T-helper 22 cell (primary cell): Measurements from ENCODE around the gene MCM5.
"Not testable (repeated sequence)": the region's sequence is repeated elsewhere in the genome, so short reads cannot be mapped to it uniquely, and the experiment has no call there.

Experiments
- DNase-seq: peaks from one replicate; pipeline ENCODE4 v3.0.0-alpha.2; 2020; ENCODE audit warnings: low read depth

The MCM5 gene

DNA sequence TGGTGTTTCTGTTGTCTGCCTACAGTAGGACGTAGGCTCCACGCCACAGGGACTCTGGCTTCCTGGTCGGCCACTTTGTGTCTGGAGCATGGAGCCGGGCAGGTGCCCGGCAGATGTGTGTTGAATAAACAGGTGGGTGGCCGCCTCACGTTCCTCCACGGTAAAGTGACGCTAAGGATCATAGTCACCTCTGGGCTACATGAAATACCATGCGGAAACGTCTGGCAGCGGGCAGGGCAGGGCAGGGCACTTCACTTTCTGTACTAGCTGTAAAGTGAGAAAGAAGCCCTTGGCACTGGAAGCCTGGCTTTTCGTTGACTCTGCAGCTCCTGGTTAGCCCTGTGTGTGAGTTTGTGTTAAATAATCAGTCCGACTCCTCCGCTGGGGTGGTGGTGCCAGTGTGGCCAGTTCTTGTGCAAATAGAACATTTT is 52.4 kb downstream of the MCM5 start:
- no peak for DNase-seq

DNA sequence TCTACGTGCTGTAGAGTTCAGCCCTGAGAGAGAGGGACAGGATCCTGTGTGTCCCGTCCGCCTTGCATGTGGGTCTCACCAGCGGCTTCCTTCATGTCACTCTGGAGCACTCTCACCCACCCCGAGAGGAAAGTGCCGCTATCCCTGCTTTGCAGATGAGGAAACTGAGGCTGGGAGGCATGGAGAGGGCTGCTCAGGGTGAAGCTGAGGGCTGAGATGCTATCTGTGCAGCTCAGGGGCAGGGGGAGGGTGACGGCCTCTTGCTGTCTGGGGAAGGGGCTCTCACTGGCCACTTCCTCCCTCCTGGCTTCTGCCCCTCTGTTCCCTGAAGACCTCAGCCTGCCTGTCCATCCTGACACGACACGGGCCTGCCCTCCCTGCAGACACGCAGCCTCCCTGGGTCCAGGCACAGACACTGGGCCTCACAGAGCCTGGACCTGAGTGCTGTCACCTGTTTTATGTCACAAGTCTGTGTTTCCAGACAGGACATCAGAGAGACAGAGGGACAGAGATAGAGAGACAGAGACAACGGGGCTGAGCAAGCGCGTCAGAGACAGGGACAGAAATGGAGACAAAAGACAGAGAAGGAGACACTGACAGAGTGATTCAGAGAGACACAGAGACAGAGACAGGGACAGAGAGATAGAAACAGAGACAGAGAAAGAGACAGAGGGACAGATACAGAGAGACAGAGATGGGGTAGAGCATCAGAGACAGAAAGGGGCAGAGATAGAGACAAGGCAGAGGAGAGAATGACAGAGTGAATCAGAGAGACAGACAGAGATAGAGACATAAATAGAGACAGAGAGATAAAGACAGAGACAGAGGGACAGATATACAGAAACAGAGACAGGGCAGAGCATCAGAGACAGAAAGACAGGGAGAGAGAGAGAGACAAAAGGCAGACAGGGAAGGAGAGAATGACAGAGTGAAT is 53.1 kb downstream of the MCM5 start:
- no peak for DNase-seq

DNA sequence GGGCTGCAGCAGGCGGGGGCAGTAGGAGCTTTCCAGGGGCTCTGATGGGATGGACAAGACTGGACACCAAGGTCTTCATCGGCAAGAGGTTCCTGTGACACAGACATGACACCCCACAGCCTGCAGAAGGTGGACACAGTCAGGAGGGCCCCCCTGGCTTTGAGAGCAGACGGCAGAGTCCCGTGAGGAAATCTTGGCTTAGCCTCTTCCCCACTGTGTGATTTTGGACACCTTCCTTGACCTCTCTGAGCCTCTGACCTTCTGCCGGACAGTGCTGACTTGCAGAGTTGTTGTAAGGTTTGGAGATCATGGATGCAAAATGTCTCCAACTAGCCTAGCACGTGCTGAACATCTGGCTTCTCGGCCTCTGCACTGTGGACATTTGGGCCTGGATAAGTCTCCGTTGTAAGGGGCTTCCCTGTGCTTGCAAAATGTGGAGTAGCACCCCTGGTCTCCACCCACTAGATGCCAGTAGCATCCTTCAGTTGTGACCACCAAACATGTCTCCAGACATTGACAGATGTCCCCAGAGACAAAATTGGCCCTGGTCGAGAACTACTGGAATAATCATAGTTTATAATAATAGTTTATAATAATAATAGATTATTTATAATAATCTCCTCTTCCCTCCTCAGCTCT is 54.6 kb downstream of the MCM5 start:
- no peak for DNase-seq

DNA sequence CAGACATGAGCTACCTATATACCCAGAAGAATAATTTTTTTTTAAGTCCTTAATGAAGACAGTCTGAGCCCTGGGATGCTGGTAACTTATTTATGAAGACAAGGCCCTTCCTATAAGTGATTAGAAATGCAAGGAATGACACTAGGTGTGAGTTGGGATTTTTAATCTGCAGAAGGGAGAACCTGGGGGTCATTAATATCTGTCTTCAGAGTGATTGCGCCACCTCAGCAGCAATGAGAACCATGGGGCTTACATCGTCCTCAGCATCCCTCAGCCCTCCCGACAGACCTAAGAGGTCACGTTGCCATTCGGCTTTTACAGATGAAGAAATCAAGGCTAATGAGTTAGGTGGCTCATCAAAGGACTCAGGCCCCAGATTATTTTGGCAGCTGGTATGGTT is 55.6 kb downstream of the MCM5 start:
- no peak for DNase-seq

DNA sequence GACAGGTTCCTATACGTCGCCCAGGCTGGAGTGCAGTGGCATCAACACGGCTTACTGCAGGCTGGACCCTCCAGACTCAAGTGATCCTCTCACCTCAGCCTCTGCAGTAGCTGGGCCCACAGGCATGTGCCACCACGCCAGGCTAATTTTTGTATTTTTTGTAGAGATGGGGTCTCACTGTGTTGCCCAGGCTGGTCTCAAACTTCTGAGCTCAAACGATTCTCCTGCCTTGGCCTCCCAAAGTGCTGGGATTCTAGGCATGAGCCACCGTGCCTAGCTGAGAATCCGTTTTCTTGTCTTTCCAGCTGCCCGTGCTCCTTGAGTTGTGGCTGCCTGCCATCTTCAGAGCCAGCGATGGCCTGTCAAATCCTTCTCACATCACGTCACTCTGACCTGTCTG is 56.8 kb downstream of the MCM5 start:
- DNase-seq: no peak

DNA sequence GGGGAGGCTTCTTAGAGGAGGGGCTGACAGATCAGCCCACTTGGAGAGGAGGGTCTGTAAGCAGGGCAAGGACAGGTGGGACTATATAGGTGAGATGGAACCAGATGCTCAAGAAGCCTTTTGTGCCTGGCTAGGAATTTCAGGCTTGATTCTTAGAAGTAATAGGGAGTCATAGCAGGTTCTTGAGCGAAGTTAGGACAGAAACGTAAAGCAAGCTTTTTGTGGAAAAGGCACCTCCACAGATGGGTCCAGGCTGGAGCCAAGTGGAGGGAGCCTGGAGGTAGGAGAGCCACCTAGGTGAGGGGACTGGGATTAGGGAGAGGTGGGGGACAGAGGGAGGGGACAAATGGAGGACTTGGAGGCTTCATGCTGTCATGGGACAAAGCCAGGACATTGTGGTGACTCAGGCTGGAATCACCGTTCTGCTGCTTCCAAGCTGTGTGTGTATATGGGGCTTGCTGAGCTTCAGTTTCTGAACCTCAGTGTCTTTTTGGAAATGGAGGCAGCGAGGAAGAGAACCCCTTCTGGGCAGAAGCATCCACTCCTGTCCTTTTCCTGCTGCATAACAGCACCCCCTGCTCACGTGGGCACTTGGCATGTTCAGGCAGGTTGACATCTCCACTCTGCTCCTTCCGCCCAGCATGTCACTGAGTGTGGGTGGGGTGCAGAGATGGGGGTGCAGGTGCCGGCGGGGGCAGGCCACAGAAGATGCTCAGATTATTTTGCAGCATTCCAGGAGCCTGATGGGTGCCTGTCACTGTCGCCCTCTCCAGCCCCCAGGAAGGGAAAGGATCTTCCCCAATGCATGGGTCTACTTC is 58.0 kb downstream of the MCM5 start:
- DNase-seq: no peak

DNA sequence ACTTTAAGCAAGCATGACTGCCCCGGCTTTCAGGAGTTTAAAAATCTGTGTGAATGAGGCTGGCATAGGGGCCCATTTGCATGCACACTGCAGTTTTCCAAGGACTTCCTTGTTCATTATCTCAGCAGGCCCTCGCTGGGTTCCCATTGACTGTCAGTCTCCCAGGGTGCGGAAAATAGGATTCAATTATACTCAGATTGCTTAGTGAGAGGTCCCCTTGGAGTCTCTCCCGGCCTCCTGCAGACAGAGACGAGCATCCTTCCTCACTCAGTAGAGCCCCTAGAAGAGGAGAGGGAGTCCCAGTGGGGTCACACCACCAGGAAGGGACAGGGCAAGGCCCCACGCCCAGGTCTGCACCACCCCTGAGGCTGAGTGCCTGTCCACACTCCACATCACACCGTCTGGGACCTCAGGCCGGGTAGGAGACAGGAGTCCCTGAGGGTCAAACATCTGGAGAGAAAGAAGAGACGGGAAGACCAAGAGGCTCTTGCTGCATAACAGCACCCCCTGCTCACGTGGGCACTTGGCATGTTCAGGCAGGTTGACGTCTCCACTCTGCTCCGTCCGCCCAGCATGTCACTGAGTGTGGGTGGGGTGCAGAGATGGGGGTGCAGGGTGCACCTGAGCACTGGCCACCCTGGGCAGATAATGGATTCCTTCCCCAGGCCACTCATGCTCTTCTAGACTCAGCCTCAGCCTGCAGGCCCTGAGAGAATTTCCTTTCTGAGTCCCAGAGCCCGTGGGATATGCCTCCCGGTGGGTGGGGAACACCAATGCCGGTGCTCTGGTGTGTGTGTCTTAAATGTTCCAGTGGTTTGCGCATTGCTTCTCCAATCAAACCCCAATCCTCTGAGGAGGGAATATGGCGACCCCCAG is 58.8 kb downstream of the MCM5 start:
- DNase-seq: no peak

DNA sequence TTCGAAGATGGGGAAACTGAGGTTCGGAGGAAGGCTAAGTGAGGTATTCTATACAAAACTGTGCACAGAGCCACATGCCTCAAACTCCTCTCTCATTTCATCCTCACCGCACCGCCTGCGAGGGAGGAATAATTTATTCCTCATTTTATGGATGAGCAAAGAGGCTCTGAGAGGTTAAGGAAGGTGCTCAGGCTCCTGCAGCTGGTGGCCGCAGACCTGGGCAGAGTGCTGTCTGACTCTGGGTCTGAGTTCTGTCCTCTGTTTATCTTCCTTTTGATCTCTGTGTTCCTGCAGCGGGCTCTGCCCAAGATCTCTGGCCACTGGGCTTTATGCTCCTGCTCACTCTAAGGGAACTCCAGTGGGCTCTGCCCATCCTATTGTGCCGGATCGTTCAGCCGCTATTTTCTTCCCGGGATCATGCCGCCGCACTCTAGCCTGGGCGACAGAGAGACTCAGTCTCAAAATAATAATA is 59.5 kb downstream of the MCM5 start:
- no peak for DNase-seq

DNA sequence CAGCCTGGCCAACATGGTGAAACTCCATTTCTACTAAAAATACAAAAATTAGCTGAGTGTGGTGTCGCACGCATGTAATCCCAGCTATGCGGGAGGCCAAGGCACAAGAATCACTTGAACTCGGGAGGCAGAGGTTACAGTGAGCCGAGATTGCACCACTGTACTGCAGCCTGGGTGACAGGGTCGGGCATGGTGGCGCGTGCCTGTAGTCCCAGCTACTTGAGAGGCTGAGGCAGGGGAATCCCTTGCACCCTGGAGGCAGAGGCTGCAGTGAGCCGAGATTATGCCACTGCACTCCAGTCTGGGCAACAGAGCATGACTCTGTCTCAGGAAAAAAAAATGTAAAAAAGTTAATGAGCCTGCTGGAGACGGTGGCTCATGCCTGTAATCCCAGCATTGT is 60.0 kb downstream of the MCM5 start:
- not testable (repeated sequence) for DNase-seq

DNA sequence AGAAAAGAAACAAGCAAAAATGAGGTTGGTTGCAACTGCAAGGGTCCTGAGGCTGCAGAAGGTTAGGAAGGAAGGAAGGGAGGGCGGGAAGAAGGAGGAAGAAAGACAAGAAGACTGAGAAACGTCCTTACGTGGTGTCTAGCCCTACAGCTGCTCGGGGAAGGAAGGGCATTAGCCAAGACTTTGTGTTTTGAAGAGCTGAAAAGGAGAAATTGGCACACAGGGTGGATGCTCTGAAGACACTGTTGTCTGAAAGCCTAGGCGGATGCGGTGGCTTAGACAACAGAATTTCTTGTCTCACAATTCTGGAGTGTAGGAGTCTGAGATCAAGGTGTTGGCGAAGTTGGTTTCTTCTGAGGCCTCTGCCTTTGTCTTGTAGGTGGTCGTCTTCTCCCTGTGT is 60.7 kb downstream of the MCM5 start:
- DNase-seq: no peak

DNA sequence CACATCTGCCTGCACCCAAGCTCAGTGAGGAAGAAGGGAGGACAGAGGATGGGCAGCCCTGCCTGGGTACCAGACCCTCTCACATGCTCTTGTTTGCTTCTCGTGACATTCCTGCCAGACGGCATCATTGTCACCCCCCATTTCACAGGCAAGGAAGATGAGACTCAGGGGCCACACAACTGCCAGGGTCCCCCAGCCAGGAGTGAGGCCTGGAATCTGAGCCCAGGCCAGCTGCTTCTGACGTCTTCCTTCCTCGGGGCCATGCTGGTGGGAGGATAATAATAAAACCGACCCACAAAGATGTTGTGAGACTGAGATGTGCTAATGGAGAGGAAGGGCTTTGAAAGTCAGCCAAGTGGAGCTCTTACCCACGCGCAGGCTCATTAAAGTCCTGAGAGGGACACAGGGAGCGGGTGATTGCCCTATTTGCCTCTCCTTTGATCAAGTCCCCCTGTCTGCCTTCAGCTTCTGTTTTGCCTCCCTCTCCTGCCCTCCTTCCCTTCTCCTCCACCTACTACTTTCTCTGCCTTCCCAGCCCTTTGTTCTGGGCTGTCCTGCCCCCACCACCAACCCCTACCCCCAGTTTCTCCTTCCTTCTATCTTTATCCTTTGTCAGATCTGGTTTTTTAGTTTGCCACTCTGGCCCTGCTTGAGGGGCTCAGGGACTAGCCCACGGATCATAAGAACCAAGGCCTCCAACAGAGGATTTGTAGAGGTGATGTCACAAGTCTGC is 62.7 kb downstream of the MCM5 start:
- no peak for DNase-seq

DNA sequence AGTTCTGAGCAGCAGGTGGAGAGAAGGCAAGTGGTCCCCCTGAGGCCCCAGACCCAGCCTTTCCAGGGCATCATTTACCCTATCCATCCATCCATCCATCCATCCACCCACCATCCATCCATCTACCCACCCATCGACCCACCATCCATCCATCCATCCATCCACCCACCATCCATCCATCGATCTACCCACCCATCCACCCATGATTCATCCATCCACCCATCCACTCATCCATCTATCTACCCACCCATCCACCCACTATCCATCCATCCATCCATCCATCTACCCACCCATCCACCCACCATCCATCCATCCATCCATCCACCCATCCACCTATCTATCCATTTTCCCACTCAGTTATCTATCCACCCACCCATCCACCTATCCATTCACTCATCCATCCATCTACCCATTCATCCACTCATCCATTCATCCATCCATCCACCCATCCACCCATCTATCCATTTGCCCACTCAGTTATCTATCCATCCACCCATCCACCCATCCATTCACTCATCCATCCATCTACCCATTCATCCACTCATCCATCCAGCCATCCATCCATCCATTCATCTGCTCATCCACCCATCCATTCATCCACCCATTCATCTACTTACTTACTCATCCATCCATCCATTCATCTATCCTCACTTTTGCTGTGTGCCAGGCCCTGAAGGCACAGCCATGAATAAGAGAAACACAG is 63.4 kb downstream of the MCM5 start:
- no peak for DNase-seq

DNA sequence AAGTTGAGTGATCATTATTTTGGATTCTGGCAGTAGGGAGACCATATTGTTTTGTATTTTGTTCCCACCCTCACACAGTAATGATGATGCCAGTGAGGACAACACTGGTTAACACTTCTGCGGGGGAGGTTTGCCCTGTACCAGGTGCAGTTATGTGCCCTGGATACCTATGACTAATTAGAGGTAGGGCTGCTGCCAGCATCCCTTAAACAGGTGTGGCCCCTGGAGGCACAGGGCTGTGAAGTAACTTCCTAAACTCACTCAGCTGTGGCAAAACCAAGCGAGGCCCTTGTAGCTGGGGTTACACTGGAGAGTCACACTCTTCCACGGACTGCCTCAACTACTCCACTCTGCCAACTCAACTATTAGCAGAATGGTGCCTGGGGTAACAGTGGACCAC is 64.5 kb downstream of the MCM5 start:
- DNase-seq: no peak

DNA sequence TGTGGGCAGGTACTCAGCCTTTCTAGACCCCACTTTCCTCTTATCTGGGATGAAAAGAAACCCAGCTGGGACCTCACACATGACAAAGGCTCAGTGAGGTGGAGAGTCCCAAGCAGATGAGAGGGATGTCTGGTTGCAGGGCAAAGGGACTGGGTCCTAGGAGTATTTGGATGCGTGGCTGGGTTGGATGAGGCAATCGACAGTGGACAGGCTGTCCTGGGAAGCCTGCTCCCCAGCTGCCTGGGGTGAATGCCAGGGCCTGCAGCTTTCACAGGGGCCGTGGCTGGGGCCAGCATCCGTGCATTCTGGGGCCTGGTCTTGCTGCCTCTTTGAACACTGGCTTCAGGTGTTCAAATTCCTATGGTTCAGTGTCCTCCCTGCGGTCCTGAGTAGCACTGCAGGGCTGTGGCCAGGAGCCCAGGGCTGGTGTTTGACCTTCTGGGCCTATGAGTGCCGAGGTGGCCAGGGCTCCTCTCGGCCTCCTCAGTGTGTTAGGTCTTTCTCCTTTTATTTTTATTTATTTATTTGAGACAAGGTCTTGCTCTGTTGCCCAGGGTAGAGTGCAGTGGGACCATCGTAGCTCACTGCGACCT is 65.3 kb downstream of the MCM5 start:
- no peak for DNase-seq

DNA sequence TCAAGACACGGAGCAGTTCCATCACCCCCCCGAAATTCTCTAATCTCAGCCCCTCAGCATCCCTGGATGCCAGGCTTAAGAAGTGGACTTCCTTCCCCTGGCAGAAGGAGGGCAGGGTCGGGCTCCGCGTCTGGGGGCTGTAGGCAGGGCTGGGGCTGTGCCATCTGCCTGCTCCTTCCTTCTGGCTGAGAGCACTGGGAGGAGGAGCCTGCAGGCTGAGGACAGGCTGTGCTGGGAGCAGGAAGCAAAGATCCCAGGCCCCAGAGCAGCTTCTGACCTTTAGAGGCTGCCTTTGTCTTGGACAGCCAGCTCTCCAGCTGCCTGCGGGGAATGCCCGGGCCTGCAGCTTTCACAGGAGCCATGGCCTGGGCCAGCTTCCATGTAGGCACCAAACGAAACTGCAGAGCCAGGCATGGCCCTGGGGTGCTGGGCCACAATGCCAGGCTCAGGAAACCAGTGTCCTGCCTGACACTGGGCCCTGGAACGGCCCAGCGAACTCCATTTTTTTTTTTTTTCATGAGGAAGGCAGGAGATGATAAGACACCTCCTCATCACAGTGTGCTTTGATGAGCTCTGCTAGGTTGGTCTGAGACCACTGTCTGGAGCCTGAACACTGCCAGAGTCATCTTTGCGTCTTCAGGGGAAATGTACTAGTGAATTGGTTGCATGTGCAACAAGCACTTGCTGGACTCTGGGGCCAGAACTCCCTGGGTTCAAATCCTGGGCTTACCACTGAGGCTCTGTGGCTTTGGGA is 67.9 kb downstream of the MCM5 start:
- no peak for DNase-seq

DNA sequence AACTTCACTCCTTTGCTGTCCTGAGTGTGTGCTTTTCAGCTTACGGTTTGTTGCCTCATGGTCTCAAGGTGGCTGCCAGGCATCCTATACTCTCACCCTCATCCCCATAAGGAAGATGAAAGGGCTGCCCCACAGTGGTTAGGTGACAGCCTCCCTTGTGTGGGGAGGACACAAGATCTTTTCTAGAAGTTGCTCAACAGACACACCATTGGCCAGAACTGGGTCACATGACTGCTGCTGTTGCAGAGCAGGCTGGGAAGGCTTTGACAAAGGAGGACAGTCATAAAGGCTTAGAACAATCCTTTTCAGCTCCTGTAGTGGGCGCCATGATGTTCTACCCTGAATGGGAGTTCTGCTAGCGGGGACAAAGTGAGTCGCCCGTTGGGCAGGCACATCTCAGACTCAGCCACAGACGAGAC is 71.0 kb downstream of the MCM5 start:
- DNase-seq: no peak

DNA sequence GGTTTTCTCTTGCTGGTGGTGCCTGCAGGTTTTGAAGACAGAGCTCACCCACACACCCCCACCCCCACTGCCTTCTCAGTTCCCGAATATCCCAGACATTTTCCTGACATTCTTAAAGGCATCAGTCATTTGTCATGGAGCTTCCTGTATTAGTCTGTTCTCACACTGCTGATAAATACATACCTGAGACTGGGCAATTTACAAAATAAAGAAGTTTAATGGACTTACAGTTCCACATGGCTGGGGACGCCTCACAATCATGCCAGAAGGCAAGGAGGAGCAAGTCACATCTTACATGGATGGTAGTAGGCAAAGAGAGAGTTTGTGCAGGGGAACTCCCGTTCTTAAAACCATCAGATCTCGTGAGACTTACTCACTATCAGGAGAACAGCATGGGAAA is 71.6 kb downstream of the MCM5 start:
- DNase-seq: not testable (repeated sequence)

DNA sequence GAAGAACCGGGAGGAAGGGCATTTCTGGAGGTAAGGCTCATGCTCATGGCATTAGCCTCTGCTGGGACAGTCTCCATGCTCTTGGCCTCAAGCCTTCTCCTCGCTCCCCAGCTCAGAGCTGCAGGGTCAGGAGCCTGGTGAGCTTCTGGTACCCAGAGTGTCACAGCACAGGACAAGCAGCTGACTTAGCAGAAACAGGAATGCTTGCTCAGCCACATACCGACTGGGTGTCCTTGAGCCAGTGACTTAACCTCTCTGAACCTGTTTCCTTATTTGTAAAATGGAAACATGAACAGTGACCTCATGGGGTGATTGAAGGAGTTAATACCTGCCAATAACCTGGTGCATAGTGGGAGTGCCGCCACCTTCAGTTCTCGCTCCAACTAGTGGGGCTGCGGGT is 72.5 kb downstream of the MCM5 start:
- DNase-seq: no peak

DNA sequence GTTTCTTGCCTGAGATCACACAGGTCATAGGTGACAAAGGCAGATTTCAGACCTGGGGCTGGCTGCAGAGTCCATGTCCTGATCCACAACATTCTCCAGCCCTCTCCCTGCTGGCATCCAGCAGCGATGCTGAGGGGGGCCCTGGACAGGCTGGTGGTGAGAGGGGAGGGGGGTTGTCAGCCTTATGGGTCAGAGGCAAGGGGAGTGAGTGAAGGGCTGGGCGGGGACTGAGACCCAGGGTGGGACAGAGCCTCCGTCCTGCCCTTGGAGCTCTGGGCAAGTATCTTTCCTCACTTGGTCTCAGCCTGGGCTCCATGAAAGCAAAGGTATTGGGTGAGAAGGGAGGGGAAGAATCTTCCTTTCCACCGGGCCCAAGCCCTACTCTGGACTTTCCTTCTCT is 74.0 kb downstream of the MCM5 start:
- DNase-seq: no peak
